Large intestine (tissue), 3 donors: ENCODE results near the gene TMED10. TPM values are rescaled to one million over a fixed set of nuclear protein-coding genes. Genes with fewer than 3 reads are reported as not detected.
A peak's percentile ranks its signal among the peaks of the same experiment; 100 is the strongest.

Source experiments
- DNase-seq, 2 donors: peaks; one replicate each; pipeline versions ENCODE4 v3.0.0 to v3.0.0-alpha.2; 2013
- H3K27ac ChIP-seq: one replicate; pipeline ENCODE4 v1.5.1; 2013; ENCODE audit warnings: low read length
- H3K27me3 ChIP-seq: 2 replicates; pipeline ENCODE4 v1.6.1; 2013; ENCODE audit warnings: low read length; ENCODE audit not compliant: control insufficient read depth, insufficient read depth
- H3K36me3 ChIP-seq: 2 replicates; pipeline ENCODE4 v1.6.1; 2013; ENCODE audit warnings: low read length; ENCODE audit not compliant: control insufficient read depth, insufficient read depth
- H3K4me1 ChIP-seq: one replicate; pipeline ENCODE4 v1.6.1; 2013; ENCODE audit warnings: low read length; ENCODE audit not compliant: control insufficient read depth, insufficient read depth
- H3K4me3 ChIP-seq: one replicate; pipeline ENCODE4 v1.5.1; 2013; ENCODE audit warnings: low read length
- H3K9me3 ChIP-seq: one replicate; pipeline ENCODE4 v1.6.1; 2013; ENCODE audit warnings: mild to moderate bottlenecking, low read depth, low read length, moderate library complexity; ENCODE audit not compliant: control insufficient read depth
- WGBS: methylation state at CpG from one replicate; pipeline ENCODE4 v1.1.5; 2013; ENCODE audit warnings: low lambda C conversion rate; ENCODE audit not compliant: insufficient coverage; 5-methylcytosine and 5-hydroxymethylcytosine counted together
- polyA plus RNA-seq: library from polyadenylated mRNA; unstranded; fragments of 120-200 nt; gene quantifications from one replicate; pipeline ENCODE4 v1.2.1, GENCODE V29; 2013

TMED10 gene
- polyA plus RNA-seq, 1 donor, result 194 TPM

GRCh38 chr14:75196468-75196867, 20.1 kb upstream of the TMED10 start:
- Histone ChIP-seq H3K27me3 (no peaks in the 10 kb centered on the region), H3K4me3 (no peak overlapping the region), H3K36me3 (no peaks in the 10 kb centered on the region), H3K27ac (no peak overlapping the region), H3K4me1 (peaks cover 42% of the 10 kb centered on the region), H3K9me3 (no peaks in the 10 kb centered on the region)
- DNase-seq, result peak; percentile 37 to 75
- no CpG with 5 or more reads among the region's 4 CpGs for WGBS

- Histone ChIP-seq H3K27ac (no peak overlapping the region), H3K9me3 (no peaks in the 10 kb centered on the region), H3K36me3 (no peaks in the 10 kb centered on the region), H3K4me3 (no peak overlapping the region), H3K27me3 (no peaks in the 10 kb centered on the region), H3K4me1 (peaks cover 39% of the 10 kb centered on the region)
- 83% methylated on average over 1 of the region's 3 CpGs for WGBS
- DNase-seq, result no peak
Observed at GRCh38 chr14:75196064-75196463, 19.7 kb upstream of the TMED10 start.

- no peak for DNase-seq
- no peaks in the 10 kb centered on the region for H3K9me3 ChIP-seq
- no peaks in the 10 kb centered on the region for H3K27me3 ChIP-seq
- H3K4me1 ChIP-seq, result peaks cover 6% of the 10 kb centered on the region
- WGBS, result no CpG with 5 or more reads among the region's 3 CpGs
- H3K36me3 ChIP-seq, result no peaks in the 10 kb centered on the region
- H3K4me3 ChIP-seq, result no peak overlapping the region
- H3K27ac ChIP-seq, result no peak overlapping the region
Observed at GRCh38 chr14:75191100-75191499, 14.7 kb upstream of the TMED10 start.

- WGBS, result no CpG with 5 or more reads among the region's 4 CpGs
- peaks cover 4% of the 10 kb centered on the region for H3K4me1 ChIP-seq
- H3K27ac ChIP-seq, result no peak overlapping the region
- no peaks in the 10 kb centered on the region for H3K9me3 ChIP-seq
- no peak overlapping the region for H3K4me3 ChIP-seq
- H3K36me3 ChIP-seq, result no peaks in the 10 kb centered on the region
- H3K27me3 ChIP-seq, result no peaks in the 10 kb centered on the region
- no peak for DNase-seq
Observed at GRCh38 chr14:75190023-75190422, 13.6 kb upstream of the TMED10 start.

GRCh38 chr14:75188520-75189268, 12.3 kb upstream of the TMED10 start:
- Histone ChIP-seq H3K4me1 (peaks cover 4% of the 10 kb centered on the region), H3K27ac (no peak overlapping the region), H3K36me3 (no peaks in the 10 kb centered on the region), H3K9me3 (no peaks in the 10 kb centered on the region), H3K27me3 (no peaks in the 10 kb centered on the region), H3K4me3 (no peak overlapping the region)
- DNase-seq, result peak in 1 of 2 donors; percentile 53
- no CpG with 5 or more reads among the region's 7 CpGs for WGBS

- no peaks in the 10 kb centered on the region for H3K9me3 ChIP-seq
- H3K27me3 ChIP-seq, result no peaks in the 10 kb centered on the region
- no peak overlapping the region for H3K27ac ChIP-seq
- peaks cover 8% of the 10 kb centered on the region for H3K4me1 ChIP-seq
- no peak overlapping the region for H3K4me3 ChIP-seq
- no peak for DNase-seq
- no CpG with 5 or more reads among the region's 4 CpGs for WGBS
- no peaks in the 10 kb centered on the region for H3K36me3 ChIP-seq
Observed at GRCh38 chr14:75188086-75188485, 11.7 kb upstream of the TMED10 start.

- no peaks in the 10 kb centered on the region for H3K36me3 ChIP-seq
- H3K27me3 ChIP-seq, result no peaks in the 10 kb centered on the region
- no CpG with 5 or more reads among the region's 2 CpGs for WGBS
- no peak overlapping the region for H3K27ac ChIP-seq
- DNase-seq, result no peak
- H3K4me1 ChIP-seq, result peaks cover 13% of the 10 kb centered on the region
- no peak overlapping the region for H3K4me3 ChIP-seq
- no peaks in the 10 kb centered on the region for H3K9me3 ChIP-seq
Observed at GRCh38 chr14:75186953-75187352, 10.5 kb upstream of the TMED10 start.

GRCh38 chr14:75185251-75186040, 9.0 kb upstream of the TMED10 start:
- no peak for DNase-seq
- Histone ChIP-seq H3K27me3 (no peaks in the 10 kb centered on the region), H3K27ac (no peak overlapping the region), H3K36me3 (no peaks in the 10 kb centered on the region), H3K9me3 (no peaks in the 10 kb centered on the region), H3K4me3 (no peak overlapping the region), H3K4me1 (peaks cover 13% of the 10 kb centered on the region)
- WGBS, result no CpG with 5 or more reads among the region's 7 CpGs

GRCh38 chr14:75184492-75184891, 8.1 kb upstream of the TMED10 start:
- Histone ChIP-seq H3K4me3 (no peak overlapping the region), H3K27ac (no peak overlapping the region), H3K27me3 (no peaks in the 10 kb centered on the region), H3K36me3 (no peaks in the 10 kb centered on the region), H3K9me3 (no peaks in the 10 kb centered on the region), H3K4me1 (peaks cover 13% of the 10 kb centered on the region)
- DNase-seq, result no peak
- no CpG with 5 or more reads among the region's 3 CpGs for WGBS

GRCh38 chr14:75184039-75184438, 7.6 kb upstream of the TMED10 start:
- DNase-seq, result no peak
- peaks cover 13% of the 10 kb centered on the region for H3K4me1 ChIP-seq
- WGBS, result 0% methylated on average over 1 of the region's 3 CpGs

More at GRCh38 chr14:75184039-75184438, 7.6 kb upstream of the TMED10 start:
- Histone ChIP-seq H3K9me3 (no peaks in the 10 kb centered on the region), H3K27me3 (no peaks in the 10 kb centered on the region), H3K27ac (no peak overlapping the region), H3K4me3 (no peak overlapping the region), H3K36me3 (no peaks in the 10 kb centered on the region)
